ENCODE measurements around the gene KCNH1.
"Not testable (repeated sequence)": the region's sequence is repeated elsewhere in the genome, so short reads cannot be mapped to it uniquely, and the experiment has no call there.

Gene KCNH1

DNA sequence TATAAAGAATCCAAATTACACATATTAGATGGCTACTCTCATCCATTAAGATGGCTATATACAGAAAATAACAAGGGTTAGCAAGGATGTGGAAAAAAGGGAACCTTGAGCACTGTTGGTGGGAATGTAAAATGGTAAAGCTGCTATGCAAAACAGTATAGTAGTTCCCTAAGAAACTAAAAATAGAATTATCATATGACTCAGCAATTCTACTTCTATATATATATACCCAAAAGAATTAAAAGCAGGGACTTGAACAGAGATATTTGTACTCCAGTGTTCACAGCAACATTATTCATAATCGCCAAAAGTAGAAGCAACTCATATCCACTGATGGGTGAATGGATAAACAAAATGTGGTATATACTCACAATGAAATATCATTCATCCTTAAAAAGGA lies 126.1 kb downstream of the KCNH1 start:
- Histone ChIP-seq H3K27me3 (replicated peaks; ENCODE audit: control insufficient read depth, insufficient read depth, low read length) (no peaks in the 10 kb centered on the region), H3K4me1 (ENCODE audit: control insufficient read depth, insufficient read depth, low read length) (no peaks in the 10 kb centered on the region), H3K4me3 (ENCODE audit: low read length) (no peak overlapping the region), H3K36me3 (ENCODE audit: control insufficient read depth, insufficient read depth, low read length, severe bottlenecking) (no peaks in the 10 kb centered on the region), H3K9ac (ENCODE audit: low read length) (no peak overlapping the region), H3K9me3 (ENCODE audit: control insufficient read depth, low read length) (peaks cover 6% of the 10 kb centered on the region)
- DNase-seq (ENCODE audit: low read depth) = no peak

DNA sequence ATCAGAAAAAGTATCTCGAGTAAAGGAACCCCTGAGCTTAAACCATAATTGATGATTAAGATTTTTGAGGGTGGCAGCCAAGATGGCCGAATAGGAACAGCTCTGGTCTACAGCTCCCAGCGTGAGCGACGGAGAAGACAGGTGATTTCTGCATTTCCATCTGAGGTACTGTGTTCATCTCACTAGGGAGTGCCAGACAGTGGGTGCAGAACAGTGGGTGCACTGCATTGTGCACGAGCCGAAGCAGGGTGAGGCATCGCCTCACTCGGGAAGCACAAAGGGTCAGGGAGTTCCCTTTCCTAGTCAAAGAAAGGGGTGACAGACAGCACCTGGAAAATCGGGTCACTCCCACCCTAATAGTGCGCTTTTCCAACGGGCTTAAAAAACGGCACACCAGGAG lies 138.0 kb downstream of the KCNH1 start:
- H3K9me3 ChIP-seq (ENCODE audit: control insufficient read depth, low read length); H3K36me3 ChIP-seq (ENCODE audit: control insufficient read depth, insufficient read depth, low read length, severe bottlenecking); H3K27me3 ChIP-seq (replicated peaks; ENCODE audit: control insufficient read depth, insufficient read depth, low read length); H3K4me1 ChIP-seq (ENCODE audit: control insufficient read depth, insufficient read depth, low read length); H3K4me3 ChIP-seq (ENCODE audit: low read length); DNase-seq (ENCODE audit: low read depth); H3K9ac ChIP-seq (ENCODE audit: low read length): not testable (repeated sequence)

DNA sequence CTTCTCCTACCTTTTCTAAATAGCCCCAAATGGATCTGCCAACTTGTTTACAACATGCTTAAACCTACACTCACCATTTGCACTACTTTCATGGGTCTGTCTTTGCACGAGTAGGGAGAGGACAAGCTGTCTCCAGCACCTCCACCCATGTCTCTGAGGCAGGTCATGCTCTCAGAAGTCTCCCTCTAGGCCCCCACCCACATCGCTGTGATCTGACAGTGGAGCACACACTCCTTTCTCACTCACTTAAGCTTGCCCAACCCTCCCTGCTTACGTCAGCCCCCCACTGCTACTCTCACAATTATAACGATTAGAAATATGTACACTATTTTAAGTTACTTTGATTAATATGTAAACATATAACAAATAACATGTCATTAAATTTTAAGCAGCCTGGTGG lies 141.1 kb downstream of the KCNH1 start:
- no peak for DNase-seq (ENCODE audit: low read depth)
- H3K4me3 ChIP-seq (ENCODE audit: low read length) = no peak overlapping the region

DNA sequence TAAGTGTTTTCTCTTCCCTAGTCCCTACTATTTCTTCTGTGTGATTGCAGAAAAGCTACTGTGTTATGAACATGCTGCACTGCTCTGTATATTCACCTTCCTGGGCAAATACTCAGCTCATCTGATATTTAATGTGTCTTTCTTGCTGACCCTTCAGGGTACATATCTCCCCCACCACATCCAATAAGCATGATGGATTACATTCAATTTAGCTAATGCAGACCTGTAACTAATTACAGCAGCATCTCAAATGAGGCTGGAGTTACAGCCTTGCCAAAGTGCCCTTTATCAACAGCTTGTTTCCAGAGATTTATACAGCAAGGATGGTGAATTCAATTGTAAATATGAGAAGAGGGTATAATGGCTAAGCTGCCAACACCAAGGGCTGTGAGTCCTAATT lies 144.0 kb downstream of the KCNH1 start:
- no peak overlapping the region for H3K9ac ChIP-seq (ENCODE audit: low read length)
- H3K4me3 ChIP-seq (ENCODE audit: low read length) = no peak overlapping the region
- no peaks in the 10 kb centered on the region for H3K9me3 ChIP-seq (ENCODE audit: control insufficient read depth, low read length)
- H3K27me3 ChIP-seq (replicated peaks; ENCODE audit: control insufficient read depth, insufficient read depth, low read length) = no peaks in the 10 kb centered on the region
- no peaks in the 10 kb centered on the region for H3K36me3 ChIP-seq (ENCODE audit: control insufficient read depth, insufficient read depth, low read length, severe bottlenecking)
- no peaks in the 10 kb centered on the region for H3K4me1 ChIP-seq (ENCODE audit: control insufficient read depth, insufficient read depth, low read length)
- DNase-seq (ENCODE audit: low read depth) = no peak

More for the DNA sequence above, 141.1 kb downstream of the KCNH1 start:
- Histone ChIP-seq H3K4me1 (ENCODE audit: control insufficient read depth, insufficient read depth, low read length) (no peaks in the 10 kb centered on the region), H3K27me3 (replicated peaks; ENCODE audit: control insufficient read depth, insufficient read depth, low read length) (no peaks in the 10 kb centered on the region), H3K9ac (ENCODE audit: low read length) (no peak overlapping the region), H3K9me3 (ENCODE audit: control insufficient read depth, low read length) (no peaks in the 10 kb centered on the region), H3K36me3 (ENCODE audit: control insufficient read depth, insufficient read depth, low read length, severe bottlenecking) (no peaks in the 10 kb centered on the region)

DNA sequence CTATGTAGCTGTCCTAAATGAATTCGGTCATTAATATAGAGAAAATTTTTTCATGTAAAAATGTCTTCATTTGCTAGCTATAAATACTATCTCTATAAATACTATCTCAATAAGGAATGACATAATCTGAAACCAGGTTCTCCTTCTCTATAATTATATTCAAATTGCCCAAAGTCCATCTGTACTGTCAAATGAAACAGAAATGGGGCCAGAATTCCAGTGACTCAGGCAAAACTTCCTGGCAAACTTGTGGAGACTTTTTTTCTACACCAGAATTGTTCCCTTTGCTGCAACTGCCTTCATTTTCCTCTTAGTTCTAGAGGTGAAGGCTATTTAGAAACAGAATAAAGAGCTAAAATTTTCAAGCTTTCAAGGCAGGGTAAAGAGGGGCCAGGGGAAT lies 152.5 kb downstream of the KCNH1 start:
- no peaks in the 10 kb centered on the region for H3K4me1 ChIP-seq (ENCODE audit: control insufficient read depth, insufficient read depth, low read length)
- no peak overlapping the region for H3K9ac ChIP-seq (ENCODE audit: low read length)
- H3K9me3 ChIP-seq (ENCODE audit: control insufficient read depth, low read length) = no peaks in the 10 kb centered on the region
- no peaks in the 10 kb centered on the region for H3K27me3 ChIP-seq (replicated peaks; ENCODE audit: control insufficient read depth, insufficient read depth, low read length)
- no peak for DNase-seq (ENCODE audit: low read depth)
- no peaks in the 10 kb centered on the region for H3K36me3 ChIP-seq (ENCODE audit: control insufficient read depth, insufficient read depth, low read length, severe bottlenecking)
- H3K4me3 ChIP-seq (ENCODE audit: low read length) = no peak overlapping the region

DNA sequence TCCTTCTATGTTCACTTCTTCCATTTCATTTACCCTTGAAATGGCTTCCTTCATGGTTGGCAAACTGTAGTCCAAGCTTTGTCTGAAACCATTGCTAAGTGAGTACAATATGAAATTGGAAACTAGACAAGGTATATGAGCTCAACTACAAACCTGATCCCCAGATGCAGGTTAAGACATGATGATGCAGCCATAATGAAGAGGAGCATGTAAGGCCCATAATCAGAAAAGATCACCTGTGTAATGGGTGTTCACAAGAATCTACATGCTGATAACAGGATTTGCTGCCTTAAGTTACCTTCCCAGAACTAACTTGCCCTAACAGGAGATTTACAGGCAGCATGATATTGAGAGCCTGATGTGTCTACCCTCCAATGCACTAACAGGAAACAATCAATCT lies 153.9 kb downstream of the KCNH1 start:
- Histone ChIP-seq H3K4me3 (ENCODE audit: low read length) (no peak overlapping the region), H3K4me1 (ENCODE audit: control insufficient read depth, insufficient read depth, low read length) (no peaks in the 10 kb centered on the region), H3K36me3 (ENCODE audit: control insufficient read depth, insufficient read depth, low read length, severe bottlenecking) (no peaks in the 10 kb centered on the region), H3K27me3 (replicated peaks; ENCODE audit: control insufficient read depth, insufficient read depth, low read length) (no peaks in the 10 kb centered on the region), H3K9me3 (ENCODE audit: control insufficient read depth, low read length) (no peaks in the 10 kb centered on the region), H3K9ac (ENCODE audit: low read length) (no peak overlapping the region)
- DNase-seq (ENCODE audit: low read depth) = no peak

DNA sequence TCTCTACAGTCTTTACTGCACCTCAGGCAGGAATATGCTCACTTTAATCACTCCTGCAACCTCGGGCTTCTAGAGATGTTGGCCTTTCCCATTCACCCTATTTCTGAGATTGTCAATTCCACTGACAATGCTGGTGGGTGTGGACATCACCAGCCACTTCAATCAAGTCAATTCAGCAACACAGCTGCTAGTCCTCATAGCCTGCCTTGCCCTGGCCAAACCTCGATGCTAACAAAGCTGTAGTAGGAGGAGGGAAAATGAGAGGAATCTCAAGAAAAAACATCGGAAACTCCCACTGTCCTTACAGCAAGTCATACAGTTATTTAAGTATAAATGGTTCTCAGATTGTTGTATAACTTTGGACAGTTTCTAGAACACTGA lies 155.0 kb downstream of the KCNH1 start:
- Histone ChIP-seq H3K27me3 (replicated peaks; ENCODE audit: control insufficient read depth, insufficient read depth, low read length) (no peaks in the 10 kb centered on the region), H3K9me3 (ENCODE audit: control insufficient read depth, low read length) (no peaks in the 10 kb centered on the region), H3K4me1 (ENCODE audit: control insufficient read depth, insufficient read depth, low read length) (no peaks in the 10 kb centered on the region), H3K36me3 (ENCODE audit: control insufficient read depth, insufficient read depth, low read length, severe bottlenecking) (no peaks in the 10 kb centered on the region), H3K9ac (ENCODE audit: low read length) (no peak overlapping the region), H3K4me3 (ENCODE audit: low read length) (no peak overlapping the region)
- no peak for DNase-seq (ENCODE audit: low read depth)

DNA sequence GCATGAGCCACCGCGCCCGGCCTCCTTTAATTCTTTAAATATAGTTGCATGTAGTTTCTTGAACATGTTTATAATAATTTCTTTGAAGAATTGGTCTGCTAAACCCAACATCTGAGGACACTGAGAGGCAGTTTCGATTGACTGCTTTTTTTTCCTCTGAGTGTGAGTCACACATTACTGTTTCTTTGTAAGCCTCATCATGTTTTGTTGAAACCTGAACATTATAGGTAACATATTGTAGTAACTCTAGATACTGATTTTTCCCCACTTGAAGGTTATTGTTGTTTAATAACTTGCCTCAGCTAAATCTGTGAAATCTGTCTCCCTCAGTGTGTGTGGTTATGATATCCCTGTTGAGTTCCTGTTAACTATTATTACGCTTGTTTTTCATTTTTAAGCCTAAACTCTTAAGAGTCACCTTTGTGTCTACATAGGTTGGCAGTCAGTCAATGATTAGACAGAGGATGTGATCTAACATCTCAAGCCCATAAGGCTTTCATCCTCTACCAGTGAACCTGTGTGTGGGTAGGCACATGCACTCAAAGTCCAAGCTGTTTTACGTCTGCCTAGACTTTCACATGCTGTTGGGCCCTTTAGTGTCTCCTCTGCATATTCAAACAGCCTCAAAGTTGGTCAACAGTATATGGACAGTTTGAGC lies 155.5 kb downstream of the KCNH1 start:
- Histone ChIP-seq H3K9me3 (ENCODE audit: control insufficient read depth, low read length) (no peaks in the 10 kb centered on the region), H3K4me1 (ENCODE audit: control insufficient read depth, insufficient read depth, low read length) (no peaks in the 10 kb centered on the region), H3K36me3 (ENCODE audit: control insufficient read depth, insufficient read depth, low read length, severe bottlenecking) (no peaks in the 10 kb centered on the region), H3K4me3 (ENCODE audit: low read length) (no peak overlapping the region), H3K27me3 (replicated peaks; ENCODE audit: control insufficient read depth, insufficient read depth, low read length) (no peaks in the 10 kb centered on the region), H3K9ac (ENCODE audit: low read length) (no peak overlapping the region)
- DNase-seq (ENCODE audit: low read depth) = no peak

DNA sequence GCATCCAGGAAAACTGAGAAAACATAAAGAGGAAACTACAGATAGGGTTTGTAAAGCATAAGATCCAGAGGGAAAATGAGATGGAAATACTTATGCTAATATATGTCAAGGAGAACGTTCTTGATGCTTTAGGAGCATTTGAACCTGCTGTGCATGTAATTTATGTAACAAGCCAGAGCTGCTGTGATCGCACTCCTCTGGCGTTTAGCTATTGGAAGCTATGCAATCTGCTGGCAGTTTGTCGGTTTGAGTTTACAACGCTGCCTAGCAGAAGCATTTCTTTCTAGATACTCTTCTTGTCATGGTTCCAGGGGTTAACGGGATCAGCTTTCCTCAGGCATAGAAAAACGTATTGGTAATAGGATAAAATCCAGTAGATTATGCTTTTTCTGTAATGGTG lies 182.7 kb downstream of the KCNH1 start:
- no peaks in the 10 kb centered on the region for H3K36me3 ChIP-seq (ENCODE audit: control insufficient read depth, insufficient read depth, low read length, severe bottlenecking)
- H3K4me3 ChIP-seq (ENCODE audit: low read length) = no peak overlapping the region
- no peaks in the 10 kb centered on the region for H3K27me3 ChIP-seq (replicated peaks; ENCODE audit: control insufficient read depth, insufficient read depth, low read length)
- no peak for DNase-seq (ENCODE audit: low read depth)
- H3K9ac ChIP-seq (ENCODE audit: low read length) = no peak overlapping the region
- H3K4me1 ChIP-seq (ENCODE audit: control insufficient read depth, insufficient read depth, low read length) = no peaks in the 10 kb centered on the region
- no peaks in the 10 kb centered on the region for H3K9me3 ChIP-seq (ENCODE audit: control insufficient read depth, low read length)

DNA sequence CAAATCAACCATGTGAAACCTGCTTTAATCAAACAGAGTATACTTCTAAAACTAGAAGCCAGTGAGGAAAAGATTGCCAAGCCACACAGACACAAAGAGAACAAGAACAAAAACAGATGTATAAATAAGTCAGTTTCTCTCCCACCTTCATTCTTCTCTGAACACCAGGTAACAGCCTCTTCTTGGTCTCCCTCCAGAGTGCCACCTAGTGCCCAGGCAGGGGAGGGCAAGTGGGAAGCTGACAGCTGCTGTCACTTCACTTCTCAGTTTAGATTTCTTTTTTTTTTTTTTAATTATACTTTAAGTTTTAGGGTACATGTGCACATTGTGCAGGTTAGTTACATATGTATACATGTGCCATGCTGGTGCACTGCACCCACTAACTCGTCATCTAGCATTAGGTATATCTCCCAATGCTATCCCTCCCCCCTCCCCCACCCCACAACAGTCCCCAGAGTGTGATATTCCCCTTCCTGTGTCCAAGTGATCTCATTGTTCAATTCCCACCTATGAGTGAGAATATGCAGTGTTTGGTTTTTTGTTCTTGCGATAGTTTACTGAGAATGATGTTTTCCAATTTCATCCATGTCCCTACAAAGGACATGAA lies 183.9 kb downstream of the KCNH1 start:
- H3K27me3 ChIP-seq (replicated peaks; ENCODE audit: control insufficient read depth, insufficient read depth, low read length) = not testable (repeated sequence)

DNA sequence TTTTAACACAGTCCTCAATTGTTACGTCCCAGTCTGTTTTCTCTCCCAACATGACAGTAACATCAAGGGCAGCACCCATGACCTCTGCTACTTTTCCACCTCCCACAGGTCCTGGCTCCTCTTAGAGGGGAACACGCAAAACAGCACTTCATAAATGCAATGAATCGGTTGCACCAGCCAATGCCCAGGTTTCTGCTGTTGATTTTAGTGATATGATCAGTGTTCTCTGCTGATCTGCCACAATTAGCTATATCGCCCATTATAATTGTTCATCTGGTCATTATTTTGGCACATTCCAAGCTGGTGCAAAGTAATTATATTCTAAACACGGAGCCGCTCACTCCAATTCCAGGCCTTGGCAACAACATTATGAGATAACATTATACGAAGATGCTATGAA lies 184.5 kb downstream of the KCNH1 start:
- no peak overlapping the region for H3K9ac ChIP-seq (ENCODE audit: low read length)
- H3K9me3 ChIP-seq (ENCODE audit: control insufficient read depth, low read length) = no peaks in the 10 kb centered on the region
- H3K4me1 ChIP-seq (ENCODE audit: control insufficient read depth, insufficient read depth, low read length) = no peaks in the 10 kb centered on the region
- H3K27me3 ChIP-seq (replicated peaks; ENCODE audit: control insufficient read depth, insufficient read depth, low read length) = no peaks in the 10 kb centered on the region
- no peak for DNase-seq (ENCODE audit: low read depth)
- no peak overlapping the region for H3K4me3 ChIP-seq (ENCODE audit: low read length)
- H3K36me3 ChIP-seq (ENCODE audit: control insufficient read depth, insufficient read depth, low read length, severe bottlenecking) = no peaks in the 10 kb centered on the region

More for the DNA sequence above, 183.9 kb downstream of the KCNH1 start:
- not testable (repeated sequence) for H3K36me3 ChIP-seq (ENCODE audit: control insufficient read depth, insufficient read depth, low read length, severe bottlenecking); H3K4me3 ChIP-seq (ENCODE audit: low read length); H3K4me1 ChIP-seq (ENCODE audit: control insufficient read depth, insufficient read depth, low read length); H3K9me3 ChIP-seq (ENCODE audit: control insufficient read depth, low read length); H3K9ac ChIP-seq (ENCODE audit: low read length)
- peak; percentile 10 for DNase-seq (ENCODE audit: low read depth)

DNA sequence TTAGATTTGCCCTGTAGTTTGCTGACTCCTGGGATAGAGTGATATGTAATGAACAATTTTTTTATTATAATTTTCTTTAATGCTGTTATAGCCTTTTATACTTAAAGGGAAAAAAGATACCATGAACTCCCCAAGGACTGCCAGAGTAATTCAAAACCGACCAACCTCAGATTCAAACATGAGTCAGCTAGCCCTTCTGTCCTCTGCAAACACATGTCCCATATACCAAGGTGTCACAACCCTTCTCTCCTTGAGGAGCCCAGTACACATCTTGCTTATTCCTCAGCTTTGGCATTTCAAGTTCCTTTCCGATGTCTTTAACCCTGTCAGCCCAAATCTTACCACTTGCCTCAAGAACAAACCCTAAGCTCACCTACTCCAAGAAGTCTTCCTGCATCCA lies 184.9 kb downstream of the KCNH1 start:
- Histone ChIP-seq H3K4me1 (ENCODE audit: control insufficient read depth, insufficient read depth, low read length) (no peaks in the 10 kb centered on the region), H3K36me3 (ENCODE audit: control insufficient read depth, insufficient read depth, low read length, severe bottlenecking) (no peaks in the 10 kb centered on the region), H3K27me3 (replicated peaks; ENCODE audit: control insufficient read depth, insufficient read depth, low read length) (no peaks in the 10 kb centered on the region), H3K9me3 (ENCODE audit: control insufficient read depth, low read length) (no peaks in the 10 kb centered on the region), H3K4me3 (ENCODE audit: low read length) (no peak overlapping the region), H3K9ac (ENCODE audit: low read length) (no peak overlapping the region)
- peak; percentile 3 for DNase-seq (ENCODE audit: low read depth)

Measured in adipocyte (in vitro differentiated cells).